ENCODE measurements around the gene KAZN.

DNA sequence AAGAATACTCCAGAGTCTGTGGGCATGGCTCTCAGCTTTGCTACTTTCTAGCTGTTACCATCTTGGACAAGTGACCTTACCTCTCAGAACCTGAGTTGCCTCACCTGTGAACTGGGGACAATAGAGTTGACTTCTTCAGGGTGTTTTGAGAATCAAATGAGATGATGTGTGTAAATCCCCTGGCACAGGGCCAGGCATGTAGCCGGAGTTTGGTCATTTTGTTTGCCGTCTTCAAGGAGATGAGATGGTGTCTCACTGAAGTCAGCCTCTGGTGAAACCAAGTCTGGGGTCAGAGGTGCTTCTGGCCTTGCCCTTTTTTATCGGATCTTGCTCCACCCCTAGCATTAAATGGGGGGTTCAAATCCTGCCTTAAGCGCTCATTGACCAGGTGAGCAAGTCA, 405.9 kb downstream of the KAZN start:
- TF ChIP-seq, protein P1, sequence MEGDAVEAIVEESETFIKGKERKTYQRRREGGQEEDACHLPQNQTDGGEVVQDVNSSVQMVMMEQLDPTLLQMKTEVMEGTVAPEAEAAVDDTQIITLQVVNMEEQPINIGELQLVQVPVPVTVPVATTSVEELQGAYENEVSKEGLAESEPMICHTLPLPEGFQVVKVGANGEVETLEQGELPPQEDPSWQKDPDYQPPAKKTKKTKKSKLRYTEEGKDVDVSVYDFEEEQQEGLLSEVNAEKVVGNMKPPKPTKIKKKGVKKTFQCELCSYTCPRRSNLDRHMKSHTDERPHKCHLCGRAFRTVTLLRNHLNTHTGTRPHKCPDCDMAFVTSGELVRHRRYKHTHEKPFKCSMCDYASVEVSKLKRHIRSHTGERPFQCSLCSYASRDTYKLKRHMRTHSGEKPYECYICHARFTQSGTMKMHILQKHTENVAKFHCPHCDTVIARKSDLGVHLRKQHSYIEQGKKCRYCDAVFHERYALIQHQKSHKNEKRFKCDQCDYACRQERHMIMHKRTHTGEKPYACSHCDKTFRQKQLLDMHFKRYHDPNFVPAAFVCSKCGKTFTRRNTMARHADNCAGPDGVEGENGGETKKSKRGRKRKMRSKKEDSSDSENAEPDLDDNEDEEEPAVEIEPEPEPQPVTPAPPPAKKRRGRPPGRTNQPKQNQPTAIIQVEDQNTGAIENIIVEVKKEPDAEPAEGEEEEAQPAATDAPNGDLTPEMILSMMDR (IDR thresholded peaks at IDR 0.05; ENCODE audit: low read length): no peak
- no peak for TF ChIP-seq EZH2 (IDR thresholded peaks at IDR 0.05; ENCODE audit: borderline replicate concordance, low read length)
